ENCODE results near the gene PDZD7.
A peak's percentile ranks its signal among the peaks of the same experiment; 100 is the strongest.

Gene PDZD7

DNA sequence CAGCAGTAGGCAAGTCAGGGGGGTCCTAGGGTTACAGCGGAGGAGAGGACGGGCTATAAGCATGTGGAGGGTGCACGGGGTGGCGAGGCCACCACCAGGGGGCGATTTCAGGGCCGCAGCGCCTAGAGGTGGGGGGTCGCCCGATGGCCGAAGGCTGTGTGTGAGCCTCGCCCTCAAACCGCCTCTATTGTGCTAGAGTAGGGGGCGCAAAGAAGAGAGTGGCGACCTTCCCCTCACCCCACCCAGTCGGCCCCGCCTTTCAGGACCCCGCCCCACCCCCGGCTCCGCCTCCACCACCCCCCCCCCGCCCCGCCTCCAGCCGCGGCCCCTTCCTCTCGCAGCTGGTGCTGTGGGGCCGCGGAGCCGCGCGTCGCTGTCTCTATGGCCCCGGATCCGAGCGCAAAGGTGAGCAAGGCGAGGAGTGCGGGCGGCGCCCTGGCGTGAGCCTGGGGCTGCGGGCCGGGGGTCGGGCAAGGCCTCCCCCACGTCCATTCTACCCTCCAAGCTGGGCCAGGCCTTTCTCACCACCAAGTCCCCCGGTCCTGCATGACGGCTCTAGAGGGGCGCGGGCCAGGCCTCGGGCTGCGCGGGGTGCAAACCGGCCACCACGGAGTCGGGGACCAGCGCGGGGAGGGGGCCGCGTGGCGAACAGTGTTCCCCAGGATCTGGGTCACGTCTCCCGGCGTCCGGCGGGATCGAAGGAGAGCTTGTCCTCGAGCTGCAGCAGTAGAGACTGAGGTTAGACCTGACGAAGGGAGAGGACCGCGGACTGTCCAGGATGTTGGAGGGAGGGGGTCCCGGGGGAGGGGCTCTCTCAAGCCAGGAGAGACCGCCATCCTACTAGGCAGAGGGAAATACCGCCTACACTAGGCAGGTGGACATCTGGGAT lies 61.5 kb downstream of the PDZD7 start, which contains the start of gene SEMA4G:
SEMA4G (plus strand) TSS at position 318 of the 889 bp plus-strand sequence. CDS start 3,409 bp downstream, outside the sequence.
- DNase-seq, result peak in 15 of 56 donors; percentile 9 to 57 (median 29)

DNA sequence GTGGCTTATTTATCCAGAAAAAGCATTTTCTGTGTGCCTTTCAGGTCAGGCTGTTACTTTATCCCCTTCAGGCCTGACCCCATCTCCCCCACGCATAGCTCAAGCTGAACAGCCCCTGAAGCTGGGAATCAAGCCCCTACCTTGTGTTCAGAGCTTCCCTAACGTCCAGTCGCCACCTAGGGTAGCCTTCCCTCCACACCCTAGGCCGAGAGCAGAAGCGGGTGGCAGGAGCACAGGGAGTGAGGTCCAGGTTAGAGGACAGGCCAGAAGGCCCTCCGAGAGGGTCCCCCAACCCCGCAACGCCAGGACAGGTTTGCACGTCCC lies 62.1 kb downstream of the PDZD7 start:
- DNase-seq, result no peak

DNA sequence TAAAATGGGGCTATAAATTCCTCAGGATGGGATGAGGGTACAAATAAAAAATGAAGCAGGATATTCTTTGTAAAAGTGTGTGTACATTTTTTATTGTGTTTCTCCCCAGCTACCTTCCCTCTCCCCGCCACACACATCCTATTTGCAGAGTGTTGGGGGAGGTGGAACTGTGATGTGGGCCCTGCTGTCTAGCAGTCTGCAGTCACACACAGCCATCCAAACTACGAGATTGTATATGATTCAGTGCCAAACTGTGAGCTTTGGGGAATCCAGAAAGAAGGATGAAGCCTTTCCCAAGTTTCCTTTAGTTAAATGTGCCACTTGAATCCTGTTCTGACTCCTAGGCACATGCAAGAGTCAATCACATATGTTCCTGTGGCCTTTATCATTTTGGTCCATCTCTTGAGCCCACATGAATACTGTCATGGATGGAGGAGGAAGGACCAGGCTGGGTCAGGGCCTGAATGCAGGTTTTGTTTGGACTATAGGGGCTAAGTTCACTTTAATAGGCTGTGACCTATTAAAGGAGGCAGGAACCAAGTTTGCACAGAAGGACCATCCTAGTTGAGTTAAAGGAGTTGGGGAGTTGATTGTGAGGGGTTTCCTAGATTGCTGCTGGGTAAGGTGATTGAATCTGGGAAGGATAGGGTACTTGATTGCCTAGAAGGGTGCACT lies 62.7 kb downstream of the PDZD7 start:
- DNase-seq, result peak in 4 of 56 donors; percentile 6 to 22 (median 16)

DNA sequence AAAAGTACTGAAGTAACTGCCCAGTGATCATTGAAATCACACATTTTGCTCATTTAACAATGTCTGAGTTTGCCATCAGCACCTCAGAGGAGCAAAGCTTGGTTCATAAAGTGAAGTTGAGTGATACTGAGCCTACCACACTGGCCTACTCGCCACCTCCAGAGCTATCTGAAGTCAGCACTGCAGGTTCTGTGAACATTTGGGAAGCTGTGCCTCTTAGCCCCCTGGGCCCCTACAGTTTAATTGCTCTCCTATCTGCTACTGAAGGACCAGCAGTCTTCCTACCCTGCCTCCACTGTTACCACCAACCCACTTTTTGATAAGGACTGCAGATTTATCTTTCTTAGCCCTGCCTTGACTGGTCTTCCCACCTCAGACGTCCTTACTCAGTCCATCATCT lies 63.6 kb downstream of the PDZD7 start:
- DNase-seq, result no peak

DNA sequence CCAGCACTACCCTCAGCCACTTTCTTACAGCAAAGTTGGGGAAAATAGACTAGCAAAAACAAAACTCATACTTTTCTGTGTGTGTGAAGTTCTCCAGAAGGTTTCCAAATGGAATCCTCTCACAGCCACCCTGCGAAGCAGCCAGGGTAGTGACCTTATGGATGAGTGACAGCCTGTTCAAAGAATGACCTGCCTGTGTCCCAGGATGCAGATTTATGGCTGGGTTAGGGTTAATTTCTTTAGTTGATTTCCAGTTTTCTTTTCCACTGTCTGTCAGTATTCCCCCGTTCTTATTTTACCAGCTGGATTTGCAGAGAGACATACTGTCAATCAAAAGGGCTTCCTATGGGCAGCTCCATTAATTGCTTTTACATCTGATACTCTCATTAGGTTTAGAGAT lies 64.0 kb downstream of the PDZD7 start:
- DNase-seq, result no peak

DNA sequence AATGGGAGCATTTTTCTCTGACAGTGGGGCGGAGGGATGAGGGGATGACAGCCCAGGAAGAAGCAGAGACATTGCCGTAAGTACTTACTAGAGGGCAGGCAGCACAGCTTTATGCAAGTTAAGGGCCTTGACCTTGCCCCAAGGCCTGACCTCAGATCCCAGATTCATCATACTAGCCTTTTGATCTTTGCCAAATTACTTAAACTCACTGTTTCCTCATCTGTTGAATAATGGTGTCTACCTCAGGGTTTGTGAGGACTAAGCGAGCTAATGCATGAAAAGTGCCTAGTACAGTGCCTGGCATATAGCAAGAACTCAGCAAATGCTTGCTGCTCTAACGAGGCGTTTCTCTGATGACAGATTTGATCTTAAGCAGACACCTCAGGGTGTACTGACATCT lies 65.1 kb downstream of the PDZD7 start:
- no peak for DNase-seq

DNA sequence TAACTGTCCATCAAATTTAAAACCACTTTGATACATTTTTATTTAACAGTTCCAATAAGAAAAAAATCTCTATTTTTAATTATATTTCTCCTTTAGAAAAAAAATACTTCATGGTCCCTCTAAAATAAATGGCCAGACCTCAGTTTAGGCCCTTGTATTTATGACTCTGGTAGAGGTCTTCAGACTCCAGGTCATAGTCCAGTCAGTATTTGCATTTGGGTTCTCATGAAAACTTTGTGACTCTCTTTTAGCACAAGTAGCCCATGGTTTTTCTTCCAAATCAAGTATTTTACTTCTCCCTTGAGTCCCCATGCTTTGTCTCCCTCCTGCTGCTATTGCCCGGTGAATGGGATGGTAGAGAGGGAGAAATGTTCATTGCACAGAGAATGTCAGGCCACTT lies 67.1 kb downstream of the PDZD7 start:
- DNase-seq, result no peak

DNA sequence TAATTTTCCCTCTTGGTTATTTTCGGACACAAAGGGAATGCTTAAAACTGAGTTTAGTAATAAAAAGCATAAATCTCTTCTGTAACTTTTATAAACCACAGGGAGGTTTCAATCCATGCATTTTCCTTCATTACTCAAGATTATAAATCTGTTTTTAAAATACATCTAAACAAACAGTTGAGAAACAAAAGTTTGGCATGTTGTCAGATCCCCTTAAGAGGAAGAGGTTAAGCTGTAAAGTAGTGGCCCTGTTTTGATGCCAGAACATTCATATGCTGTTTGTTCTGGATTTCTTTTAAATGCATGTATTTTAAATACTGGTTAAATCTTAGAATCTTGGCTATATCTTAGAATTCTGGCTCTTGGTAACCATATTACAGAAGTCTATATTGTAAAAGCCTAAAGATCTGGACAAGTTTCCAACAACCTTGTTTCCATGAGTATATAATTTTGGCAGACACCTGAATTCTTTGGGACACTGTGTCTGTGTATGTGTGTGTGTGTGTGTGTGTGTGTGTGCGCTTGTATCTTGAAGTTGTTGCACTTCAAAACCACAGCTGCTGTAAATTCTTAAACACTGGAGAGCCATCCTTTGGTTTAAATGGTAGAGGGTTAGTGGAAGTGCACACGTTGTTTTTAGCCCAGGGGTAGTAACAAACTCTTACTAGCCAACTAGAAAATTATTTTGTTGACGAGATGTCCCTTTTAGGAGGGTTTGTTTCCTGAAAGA lies 68.4 kb downstream of the PDZD7 start:
- no peak for DNase-seq

DNA sequence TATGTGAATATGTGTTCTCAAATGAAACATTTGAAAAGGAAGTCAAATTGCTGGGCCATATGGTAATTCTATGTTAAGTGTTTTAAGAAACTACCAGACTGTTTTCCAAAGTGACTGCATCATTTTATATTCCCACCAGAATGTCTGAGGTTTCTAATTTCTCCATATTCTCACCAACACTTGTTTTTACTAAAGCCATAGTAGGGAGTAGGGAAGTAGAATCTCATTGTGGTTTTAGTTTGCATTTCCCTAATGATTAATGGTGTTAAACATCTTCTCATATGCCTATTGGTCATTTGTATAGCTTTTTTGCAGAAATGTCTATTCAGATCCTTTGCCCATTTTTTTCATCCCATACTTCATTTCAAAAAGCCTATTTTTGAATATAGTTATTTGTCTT lies 70.7 kb downstream of the PDZD7 start:
- DNase-seq, result no peak
